ENCODE results near the gene HK3.
"Not testable (repeated sequence)": the region's sequence is repeated elsewhere in the genome, so short reads cannot be mapped to it uniquely, and the experiment has no call there.

HK3 gene

DNA sequence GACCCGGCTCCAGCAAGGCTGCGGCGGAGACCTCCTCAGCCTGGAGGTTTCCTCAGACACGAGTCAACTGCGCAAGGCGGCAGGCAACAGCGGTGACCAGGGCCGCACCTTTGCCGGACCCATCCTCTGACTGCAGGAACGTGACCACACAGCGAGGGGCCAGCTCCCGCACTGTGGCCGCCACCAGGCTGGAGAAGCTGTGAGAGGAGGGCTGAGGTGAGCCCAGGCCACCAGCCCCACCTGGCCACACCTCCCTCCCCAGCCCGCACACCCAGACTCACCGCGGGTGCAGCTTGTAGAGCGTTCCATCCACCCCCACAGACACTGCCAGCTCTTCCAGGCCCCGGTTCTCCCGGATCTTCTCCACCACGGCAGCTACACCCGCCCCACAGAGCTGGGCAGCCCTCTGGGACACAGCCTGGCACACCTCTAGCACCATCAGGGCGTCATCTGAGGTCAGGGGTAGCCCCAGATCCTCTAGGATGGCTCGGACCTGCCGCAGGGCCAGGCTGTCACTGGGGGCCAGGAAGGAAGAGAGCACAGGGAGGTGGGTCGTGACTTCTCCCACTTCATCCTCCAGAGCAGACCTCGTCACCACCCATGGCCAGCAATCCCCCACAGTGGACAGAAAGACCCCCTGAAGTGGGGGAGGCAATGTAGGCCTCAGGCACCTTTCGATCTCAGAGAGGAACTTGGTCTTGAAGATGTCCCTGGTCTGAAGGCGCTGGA, 18.0 kb downstream of the HK3 start:
- DNase-seq: no peak

DNA sequence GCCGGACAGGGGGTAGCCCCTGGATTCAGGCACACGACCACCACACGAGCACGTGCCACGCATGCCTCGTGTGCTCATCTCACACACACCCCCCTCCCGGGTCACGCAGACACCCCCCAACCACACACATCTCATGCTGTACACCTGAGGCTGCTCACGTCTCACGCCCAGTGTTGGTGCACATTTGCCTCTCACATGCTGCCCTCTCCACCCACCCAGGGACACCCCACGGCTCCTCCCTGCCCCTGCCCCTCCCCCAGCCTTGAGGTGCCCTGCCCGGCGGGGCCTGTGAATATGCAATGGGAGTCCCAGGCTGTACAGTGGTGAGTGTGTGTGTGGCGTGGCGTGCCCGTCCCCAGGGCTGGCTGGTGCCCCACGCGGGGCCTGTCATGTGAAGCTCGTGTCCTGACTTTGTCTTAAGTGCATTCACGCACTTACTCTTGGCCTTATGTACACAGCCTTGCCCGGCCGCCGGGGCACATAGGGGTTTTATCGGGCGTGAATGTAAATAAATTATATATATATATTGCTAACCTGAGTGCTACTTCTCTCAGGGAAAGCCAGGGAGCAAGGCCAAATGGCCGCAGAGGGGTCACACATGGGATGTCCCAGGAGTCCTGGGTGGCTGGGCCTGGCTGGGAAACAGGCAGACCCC, 18.7 kb downstream of the HK3 start:
- no peak for DNase-seq

DNA sequence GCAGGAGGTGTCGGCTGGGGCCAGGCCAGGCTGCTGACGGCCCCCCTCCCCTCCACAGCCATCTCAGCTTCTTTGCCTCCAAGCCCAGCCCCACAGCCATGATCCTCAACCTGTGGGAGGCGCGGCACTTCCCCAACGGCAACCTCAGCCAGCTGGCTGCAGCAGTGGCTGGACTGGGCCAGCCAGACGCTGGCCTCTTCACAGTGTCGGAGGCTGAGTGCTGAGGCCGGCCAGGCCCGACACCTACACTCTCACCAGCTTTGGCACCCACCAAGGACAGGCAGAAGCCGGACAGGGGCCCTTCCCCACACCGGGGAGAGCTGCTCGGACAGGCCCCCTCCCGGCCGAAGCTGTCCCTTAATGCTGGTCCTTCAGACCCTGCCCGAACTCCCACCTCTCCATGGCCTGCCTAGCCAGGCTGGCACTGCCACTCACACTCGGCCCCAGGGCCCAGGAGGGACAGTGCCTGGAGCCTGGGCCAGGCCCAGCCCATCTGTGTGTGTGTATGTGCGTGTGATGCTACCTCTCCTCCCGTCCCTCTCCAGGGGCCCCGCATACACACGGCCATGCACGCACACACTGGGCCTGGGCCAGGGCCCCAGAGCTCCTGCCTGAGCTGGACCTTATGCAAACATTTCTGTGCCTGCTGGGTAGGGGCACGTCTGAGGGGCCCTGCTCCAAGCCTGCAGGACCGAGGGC, 19.3 kb downstream of the HK3 start:
- no peak for DNase-seq

DNA sequence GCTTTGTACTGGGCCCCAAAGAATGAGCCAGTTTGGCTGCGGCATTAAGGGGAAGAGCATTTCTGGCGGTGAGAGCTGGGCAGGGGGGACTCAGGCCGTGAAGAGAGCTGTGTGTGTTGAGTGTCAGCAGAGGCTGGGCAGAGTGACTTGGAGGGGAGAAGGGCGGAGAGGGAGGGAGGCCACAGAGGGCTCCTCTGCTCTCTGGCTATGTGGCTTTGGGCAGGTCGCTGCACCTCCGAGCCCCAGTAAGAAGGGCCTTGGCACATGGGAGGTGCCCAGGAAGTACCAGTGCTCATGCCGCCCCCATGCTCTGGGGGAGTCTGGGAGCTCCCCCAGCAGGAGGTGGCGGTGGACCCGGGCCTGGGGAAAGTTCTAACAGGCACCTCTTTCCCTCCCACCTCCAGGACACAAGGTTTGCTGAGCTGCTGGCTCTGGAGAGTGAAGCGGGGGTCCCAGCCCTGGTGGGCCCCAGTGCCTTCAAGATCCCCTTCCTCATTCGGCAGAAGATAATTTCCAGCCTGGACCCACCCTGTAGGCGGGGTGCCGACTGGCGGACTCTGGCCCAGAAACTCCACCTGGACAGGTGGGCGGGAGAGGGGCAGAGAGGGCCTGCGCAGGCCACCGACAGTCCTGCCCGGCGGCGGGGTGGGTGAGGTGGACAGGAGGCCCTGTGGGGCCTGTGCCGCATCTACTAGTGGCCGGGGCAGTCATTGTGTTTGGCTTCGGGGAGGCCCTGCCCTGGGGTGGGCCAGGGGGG, 20.1 kb downstream of the HK3 start:
- no peak for DNase-seq

DNA sequence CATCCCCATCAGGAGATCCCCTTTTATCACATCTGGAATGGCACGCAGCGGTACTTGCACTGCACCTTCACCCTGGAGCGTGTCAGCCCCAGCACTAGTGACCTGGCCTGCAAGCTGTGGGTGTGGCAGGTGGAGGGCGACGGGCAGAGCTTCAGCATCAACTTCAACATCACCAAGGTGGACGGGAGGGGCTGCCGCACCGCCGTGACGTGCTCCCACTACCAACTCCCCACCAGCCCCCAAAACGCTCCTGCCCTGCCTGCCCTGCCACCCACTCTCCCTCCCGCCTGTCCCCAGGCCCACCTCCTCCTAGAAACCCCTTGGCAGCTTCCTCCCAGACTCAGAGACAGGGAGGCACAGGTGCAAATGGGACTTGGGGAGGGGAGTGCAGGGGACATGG, 20.7 kb downstream of the HK3 start:
- DNase-seq: no peak

DNA sequence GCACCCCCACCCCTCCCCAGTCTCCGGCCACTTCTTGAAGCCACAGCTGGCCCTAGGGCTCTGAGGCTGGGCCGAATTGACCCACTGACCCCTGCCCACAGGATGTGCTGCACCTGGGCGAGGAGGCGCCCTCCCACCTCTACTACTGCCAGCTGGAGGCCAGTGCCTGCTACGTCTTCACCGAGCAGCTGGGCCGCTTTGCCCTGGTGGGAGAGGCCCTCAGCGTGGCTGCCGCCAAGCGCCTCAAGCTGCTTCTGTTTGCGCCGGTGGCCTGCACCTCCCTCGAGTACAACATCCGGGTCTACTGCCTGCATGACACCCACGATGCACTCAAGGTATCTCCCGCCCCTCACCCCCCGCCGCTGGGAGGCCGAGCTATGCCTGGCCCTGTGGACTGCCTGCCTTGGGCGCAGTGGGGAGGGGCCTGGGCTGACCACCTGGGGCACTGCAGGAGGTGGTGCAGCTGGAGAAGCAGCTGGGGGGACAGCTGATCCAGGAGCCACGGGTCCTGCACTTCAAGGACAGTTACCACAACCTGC, 21.3 kb downstream of the HK3 start:
- no peak for DNase-seq

DNA sequence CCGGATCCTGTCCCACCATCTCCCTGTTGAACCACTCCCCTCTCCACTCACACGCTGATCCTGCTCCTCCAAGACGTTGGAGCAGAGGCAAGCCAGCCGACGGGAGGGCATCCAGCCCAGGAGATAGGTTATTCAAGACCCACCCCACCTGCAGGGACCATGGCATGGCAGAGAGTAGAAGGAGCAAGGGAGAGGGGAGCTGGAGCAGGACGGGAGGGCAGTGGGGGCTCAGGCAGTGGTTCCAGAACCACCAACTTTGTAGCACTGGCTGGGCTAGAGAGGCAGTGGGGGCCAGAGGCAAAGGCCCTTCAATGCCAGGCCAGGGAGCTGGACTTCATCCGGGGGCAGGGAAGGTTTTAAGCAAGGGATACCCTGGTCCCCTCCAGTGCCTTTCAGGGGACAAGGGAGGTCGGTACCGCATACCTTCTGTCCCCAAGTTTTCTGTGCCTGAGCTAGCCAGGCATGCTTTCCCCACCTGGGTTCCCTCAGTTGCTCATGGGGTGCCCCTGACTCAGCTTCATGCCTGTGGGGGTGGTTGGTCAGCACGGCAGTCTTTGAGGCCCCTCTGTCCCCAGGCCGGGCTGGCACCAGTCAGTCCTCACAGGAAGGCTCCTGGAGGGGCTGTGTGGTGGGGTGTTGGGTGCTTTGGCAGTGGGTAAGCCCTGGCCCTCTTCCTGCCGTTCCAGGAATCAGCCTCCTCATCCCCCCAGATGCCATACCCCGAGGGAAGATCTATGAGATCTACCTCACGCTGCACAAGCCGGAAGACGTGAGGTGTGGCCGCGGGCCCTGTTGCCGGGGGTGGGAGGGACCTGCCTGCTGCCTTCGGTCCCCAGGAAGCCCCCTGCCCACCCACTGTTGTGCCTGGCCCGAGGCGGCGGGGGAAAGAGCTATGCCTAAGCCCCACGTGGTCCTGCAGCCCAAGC, 22.4 kb downstream of the HK3 start:
- no peak for DNase-seq

DNA sequence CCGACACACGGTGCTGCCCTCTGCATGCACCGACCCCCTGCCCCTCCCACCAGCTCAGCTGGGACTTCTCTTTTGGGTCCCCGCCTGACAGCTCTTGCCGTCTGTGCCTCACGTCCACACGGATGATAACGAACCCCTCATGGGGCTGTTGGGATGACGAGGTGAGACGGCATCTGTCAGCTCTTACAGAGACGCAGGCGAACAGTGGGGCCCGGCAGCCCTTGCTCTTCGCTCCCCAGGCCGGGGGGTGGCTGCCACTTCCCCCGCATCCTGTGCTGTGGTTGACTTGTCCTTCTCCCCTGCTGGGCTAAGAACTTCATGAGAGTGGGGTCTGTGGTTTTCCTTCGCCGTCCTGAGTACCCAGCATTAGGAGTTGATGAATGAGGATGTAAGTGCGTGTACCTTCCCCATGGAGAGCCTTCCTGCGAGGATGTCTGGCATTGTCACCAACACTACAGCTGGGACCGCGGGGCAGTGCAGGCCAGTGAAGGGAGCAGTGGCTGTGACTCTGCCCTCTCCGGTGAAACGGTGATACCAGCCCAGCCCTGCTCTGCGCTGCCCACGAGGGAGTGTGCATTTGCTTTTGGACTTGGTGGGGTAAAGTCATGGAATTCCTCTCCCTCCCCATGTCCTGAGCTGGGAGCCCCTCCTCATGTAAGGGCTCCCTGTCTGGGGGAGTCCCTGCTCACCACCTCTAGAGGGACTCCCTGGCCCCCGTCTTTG, 23.2 kb downstream of the HK3 start:
- DNase-seq: no peak

DNA sequence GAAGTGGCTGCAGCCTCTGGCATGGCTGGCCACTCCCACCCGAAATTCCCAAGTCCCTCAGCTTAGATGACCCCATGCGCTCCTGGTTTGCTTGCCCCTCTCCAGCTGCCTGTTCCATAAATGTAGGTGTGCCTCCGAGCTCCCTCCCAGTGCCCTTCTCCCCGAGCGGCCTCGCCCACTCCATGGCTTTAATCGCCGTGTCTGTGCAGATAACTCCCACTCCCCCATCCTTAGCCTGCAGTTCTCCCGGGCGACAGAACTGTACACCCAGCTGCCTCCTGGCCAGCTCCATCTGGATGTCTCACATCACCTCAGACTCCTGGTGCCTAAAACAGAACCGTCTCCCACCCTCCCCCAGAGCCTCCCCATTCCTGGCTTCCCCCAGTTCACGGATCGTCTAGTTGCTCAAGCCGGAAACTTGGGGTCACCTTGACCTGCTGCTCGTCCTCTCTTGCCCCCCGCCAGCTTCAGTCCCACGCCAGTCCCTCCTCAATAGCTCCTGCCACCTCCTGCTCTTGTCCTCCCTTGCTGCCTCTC, 24.1 kb downstream of the HK3 start:
- DNase-seq: no peak

DNA sequence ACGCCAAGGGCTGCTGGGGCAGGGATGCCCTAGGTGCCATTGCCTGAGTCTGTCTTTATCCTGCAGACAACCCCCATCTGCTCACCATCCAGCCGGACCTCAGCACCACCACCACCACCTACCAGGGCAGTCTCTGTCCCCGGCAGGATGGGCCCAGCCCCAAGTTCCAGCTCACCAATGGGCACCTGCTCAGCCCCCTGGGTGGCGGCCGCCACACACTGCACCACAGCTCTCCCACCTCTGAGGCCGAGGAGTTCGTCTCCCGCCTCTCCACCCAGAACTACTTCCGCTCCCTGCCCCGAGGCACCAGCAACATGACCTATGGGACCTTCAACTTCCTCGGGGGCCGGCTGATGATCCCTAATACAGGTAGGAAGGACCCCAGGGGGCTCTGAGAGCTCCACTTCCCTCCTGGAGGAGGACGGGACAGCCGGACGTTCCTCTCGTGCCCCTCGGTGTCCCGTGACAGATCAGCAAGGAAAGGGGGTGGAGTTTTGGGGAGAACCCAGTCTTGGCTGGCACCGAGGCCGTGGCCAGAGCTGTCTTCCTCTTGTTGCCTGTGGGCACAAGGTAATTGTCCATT, 24.9 kb downstream of the HK3 start:
- DNase-seq: no peak

DNA sequence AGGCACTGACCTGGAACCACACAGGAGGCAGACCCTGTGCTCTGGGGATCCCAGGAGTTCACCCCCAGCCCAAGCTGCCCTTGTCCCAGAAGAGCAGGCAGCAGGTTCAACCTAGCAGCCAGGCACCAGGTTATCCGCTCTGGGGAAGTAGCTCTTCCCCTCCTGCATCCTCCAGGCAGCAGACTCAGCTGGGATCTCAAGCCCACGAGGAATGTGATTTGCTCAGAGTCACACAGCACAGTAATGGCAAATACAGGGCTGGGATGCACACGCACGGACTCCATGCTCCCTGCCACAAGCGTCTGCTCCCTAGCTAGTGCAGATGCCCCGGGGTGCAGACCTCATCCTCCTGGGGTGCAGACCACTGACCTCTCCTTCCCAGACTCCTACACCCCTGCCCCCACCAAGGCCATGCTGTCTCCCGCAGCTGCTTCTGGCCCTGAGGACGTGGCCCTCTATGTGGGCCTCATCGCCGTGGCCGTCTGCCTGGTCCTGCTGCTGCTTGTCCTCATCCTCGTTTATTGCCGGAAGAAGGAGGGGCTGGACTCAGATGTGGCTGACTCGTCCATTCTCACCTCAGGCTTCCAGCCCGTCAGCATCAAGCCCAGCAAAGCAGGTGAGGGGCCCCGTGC, 25.5 kb downstream of the HK3 start:
- no peak for DNase-seq

DNA sequence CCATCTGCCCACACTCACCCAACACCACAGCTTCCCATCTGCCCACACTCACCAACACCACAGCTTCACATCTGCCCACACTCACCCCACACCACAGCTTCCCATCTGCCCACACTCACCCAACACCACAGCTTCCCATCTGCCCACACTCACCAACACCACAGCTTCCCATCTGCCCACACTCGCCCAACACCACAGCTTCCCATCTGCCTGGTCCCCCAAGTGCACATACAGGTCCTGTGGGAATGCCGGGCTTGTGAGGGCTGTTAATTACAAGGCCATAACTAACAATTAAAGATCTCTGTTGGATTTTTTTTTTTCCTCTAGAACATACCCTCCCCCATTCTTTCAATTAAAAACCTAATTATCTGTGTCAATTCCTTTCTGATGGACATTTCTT, 26.1 kb downstream of the HK3 start:
- not testable (repeated sequence) for DNase-seq

DNA sequence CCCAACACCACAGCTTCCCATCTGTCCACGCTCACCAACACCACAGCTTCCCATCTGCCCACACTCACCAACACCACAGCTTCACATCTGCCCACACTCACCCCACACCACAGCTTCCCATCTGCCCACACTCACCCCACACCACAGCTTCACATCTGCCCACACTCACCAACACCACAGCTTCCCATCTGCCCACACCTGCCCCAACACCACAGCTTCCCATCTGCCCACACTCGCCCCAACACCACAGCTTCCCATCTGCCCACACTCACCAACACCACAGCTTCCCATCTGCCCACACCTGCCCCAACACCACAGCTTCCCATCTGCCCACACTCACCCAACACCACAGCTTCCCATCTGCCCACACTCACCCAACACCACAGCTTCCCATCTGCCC, 26.6 kb downstream of the HK3 start:
- not testable (repeated sequence) for DNase-seq

DNA sequence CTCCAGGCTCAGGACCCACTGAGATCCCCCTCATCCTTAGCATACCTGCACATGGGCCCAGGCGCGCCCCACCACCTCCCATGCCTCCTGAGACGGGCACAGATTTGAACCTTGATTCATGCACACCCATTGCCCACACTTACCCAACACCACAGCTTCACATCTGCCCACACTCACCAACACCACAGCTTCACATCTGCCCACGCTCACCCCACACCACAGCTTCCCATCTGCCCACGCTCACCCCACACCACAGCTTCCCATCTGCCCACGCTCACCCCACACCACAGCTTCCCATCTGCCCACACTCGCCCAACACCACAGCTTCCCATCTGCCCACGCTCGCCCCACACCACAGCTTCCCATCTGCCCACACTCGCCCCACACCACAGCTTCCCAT, 28.5 kb downstream of the HK3 start:
- not testable (repeated sequence) for DNase-seq

DNA sequence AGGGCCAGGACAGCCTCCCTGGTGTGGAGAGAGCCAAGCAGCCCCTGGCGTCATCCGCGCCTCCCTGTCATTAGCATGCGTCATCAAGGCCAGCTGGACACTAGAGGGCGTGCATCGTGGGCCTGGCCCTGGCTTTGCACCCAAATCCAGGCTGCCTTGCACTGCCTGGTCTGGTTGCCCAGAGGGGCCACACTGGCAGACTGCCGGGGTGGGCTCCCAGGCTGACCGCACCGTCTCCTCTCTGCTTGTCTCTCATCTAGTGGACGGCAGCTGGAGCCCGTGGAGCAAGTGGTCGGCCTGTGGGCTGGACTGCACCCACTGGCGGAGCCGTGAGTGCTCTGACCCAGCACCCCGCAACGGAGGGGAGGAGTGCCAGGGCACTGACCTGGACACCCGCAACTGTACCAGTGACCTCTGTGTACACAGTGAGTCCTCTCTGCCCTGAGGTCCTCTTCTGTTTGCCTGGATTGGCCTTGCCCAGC, 29.0 kb downstream of the HK3 start:
- no peak for DNase-seq

DNA sequence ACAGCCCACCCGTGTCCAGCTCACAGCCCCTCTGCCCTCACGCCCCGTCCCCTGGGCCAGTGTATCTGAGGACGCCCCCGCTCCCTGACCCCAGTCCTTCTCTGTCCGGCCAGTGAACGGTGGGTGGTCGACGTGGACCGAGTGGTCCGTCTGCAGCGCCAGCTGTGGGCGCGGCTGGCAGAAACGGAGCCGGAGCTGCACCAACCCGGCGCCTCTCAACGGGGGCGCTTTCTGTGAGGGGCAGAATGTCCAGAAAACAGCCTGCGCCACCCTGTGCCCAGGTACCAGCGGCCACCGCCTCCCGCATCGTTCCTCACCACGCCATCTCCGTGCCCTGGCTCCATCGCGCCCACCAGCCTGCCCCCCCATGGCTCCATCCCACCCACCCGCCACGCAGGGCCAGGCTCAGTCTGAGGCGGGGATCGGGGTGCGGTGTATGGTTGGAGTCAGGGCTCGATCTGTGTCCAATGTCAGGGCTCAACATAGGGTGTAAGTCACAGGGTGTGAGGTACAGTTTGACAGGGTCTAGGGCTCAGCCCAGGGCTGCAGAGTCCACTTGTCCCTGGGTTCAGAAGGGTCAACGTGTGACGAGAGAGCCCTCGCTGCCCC, 29.5 kb downstream of the HK3 start:
- DNase-seq: no peak

DNA sequence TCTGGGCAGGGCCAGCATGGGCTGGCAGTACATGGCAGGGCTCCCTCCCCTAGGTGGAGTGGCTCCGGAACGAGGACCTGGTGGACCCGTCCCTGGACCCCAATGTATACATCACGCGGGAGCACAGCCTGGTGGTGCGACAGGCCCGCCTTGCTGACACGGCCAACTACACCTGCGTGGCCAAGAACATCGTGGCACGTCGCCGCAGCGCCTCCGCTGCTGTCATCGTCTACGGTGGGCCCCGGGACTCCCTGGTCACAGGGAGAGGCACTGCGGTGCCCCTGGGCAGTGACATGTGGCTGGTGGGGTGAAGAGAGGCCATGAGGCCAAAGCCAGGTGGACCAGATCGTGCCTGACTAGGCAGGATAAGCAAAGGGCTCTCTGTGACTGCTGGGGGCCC, 30.4 kb downstream of the HK3 start:
- no peak for DNase-seq

DNA sequence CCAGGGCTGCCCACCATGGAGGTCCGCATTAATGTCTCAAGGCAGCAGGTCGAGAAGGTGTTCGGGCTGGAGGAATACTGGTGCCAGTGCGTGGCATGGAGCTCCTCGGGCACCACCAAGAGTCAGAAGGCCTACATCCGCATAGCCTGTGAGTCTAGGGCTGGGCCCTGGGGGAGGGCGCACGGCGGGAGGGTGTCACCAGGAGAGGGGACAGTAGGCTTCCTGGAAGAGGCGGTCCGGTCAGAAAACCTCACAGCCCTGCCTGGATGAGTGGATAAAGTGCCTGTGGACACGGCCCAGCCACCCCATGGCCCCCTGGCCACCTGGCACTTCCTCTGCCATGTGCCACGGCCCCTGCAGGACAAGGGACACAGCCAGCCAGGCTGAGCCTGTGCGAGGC, 31.0 kb downstream of the HK3 start:
- DNase-seq: no peak

DNA sequence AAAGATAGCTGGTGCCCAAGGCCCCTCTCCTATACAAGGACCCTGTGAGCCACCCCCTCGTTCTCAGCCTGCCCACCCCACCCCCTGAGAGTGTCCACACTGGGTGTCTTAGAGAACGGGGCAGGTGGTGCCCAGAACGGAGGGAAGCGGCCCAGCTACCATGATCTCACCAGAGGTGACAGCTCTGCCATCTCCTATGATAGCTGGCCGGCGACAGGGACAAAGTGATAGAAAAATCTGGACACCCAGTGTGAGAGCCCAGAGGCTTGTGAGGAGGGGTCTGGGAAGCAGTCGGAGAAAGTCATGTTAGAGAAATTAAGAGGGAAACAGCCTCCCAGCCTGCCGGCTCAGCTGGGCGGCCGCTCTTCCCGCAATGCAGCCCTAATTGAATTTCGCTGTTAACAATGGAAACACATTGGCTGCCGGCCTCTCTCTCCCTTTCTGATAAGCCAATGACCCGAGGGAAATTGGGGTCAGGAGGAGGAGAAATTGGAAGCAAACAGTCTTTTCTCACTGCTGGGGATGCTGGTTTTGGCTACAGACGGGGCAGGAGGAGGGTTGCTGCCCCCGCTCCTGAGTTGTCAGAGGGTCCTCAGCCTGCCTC, 32.3 kb downstream of the HK3 start:
- no peak for DNase-seq
